8988T (cell line): ENCODE results near the gene KRTAP9-2.
"Not testable (repeated sequence)": the region's sequence is repeated elsewhere in the genome, so short reads cannot be mapped to it uniquely, and the experiment has no call there.

Experiments
- DNase-seq: peaks from one replicate; pipeline ENCODE4 v3.0.0; 2011

Gene KRTAP9-2

GRCh38 chr17:41237949-41238437, 11.5 kb downstream of the KRTAP9-2 start, which contains the start of gene KRTAP9-8:
Gene KRTAP9-8, plus strand, starts transcription at chr17:41237999. Its CDS starts 53 bp downstream, at chr17:41238052.
- not testable (repeated sequence) for DNase-seq

GRCh38 chr17:41246995-41247787, 20.7 kb downstream of the KRTAP9-2 start:
- DNase-seq: not testable (repeated sequence)

GRCh38 chr17:41249637-41250240, 23.3 kb downstream of the KRTAP9-2 start, which contains the start of gene KRTAP9-4:
Gene KRTAP9-4, plus strand, starts transcription at chr17:41249687. Its CDS starts 34 bp downstream, at chr17:41249721.
- DNase-seq: not testable (repeated sequence)

GRCh38 chr17:41251261-41251660, 24.8 kb downstream of the KRTAP9-2 start:
- no peak for DNase-seq

GRCh38 chr17:41254861-41255260, 28.4 kb downstream of the KRTAP9-2 start:
- no peak for DNase-seq

- not testable (repeated sequence) for DNase-seq
Observed at GRCh38 chr17:41255381-41256290, 29.2 kb downstream of the KRTAP9-2 start, which contains the start of gene KRTAP9-9. Gene KRTAP9-9, plus strand, starts transcription at chr17:41255384.

- DNase-seq: no peak
Observed at GRCh38 chr17:41256291-41256685, 29.8 kb downstream of the KRTAP9-2 start.

- no peak for DNase-seq
Observed at GRCh38 chr17:41258406-41258805, 32.0 kb downstream of the KRTAP9-2 start.

GRCh38 chr17:41263212-41263611, 36.8 kb downstream of the KRTAP9-2 start:
- no peak for DNase-seq

- DNase-seq: no peak
Observed at GRCh38 chr17:41264599-41264998, 38.2 kb downstream of the KRTAP9-2 start.

- no peak for DNase-seq
Observed at GRCh38 chr17:41265078-41265477, 38.6 kb downstream of the KRTAP9-2 start, which contains the start of gene KRTAP9-6. Gene KRTAP9-6, plus strand, starts transcription at chr17:41265378. Its CDS starts 0 bp downstream, at chr17:41265378.

GRCh38 chr17:41267711-41268110, 41.3 kb downstream of the KRTAP9-2 start:
- DNase-seq: no peak

- not testable (repeated sequence) for DNase-seq
Observed at GRCh38 chr17:41271323-41271722, 44.9 kb downstream of the KRTAP9-2 start.

- no peak for DNase-seq
Observed at GRCh38 chr17:41271858-41272257, 45.4 kb downstream of the KRTAP9-2 start.

GRCh38 chr17:41275648-41276190, 49.3 kb downstream of the KRTAP9-2 start, which contains the start of gene KRTAP9-7:
Gene KRTAP9-7, plus strand, starts transcription at chr17:41275698. Its CDS starts 0 bp downstream, at chr17:41275698.
- DNase-seq: not testable (repeated sequence)
